Gastrocnemius medialis (tissue), 4 donors: ENCODE data around the gene CD300E.

Source experiments
- CTCF ChIP-seq, 5 experiments: fragments of 450-650 bp in 3 of 5; fragments of 200-600 bp in 2 of 5; sonication (generic) in 2 of 5; IDR thresholded peaks in 4 of 5; conservative IDR thresholded peaks in 1 of 5; 1 replicate in 4 of 5; 2 replicates in 1 of 5; pipeline ENCODE4 v1.5.1; 2016 to 2019; ENCODE audit warnings: antibody characterized with exemption in 5 of 5, mild to moderate bottlenecking in 3 of 5, moderate library complexity in 3 of 5
- POLR2A ChIP-seq, 2 donors: fragments of 450-650 bp; IDR thresholded peaks; one replicate each; pipeline ENCODE4 v1.6.1; 2017; ENCODE audit warnings: antibody characterized with exemption in 2 of 2, mild to moderate bottlenecking in 2 of 2, moderate library complexity in 2 of 2

GRCh38 chr17:74582633-74583032, 40.9 kb downstream of the CD300E start:
- TF ChIP-seq CTCF (IDR thresholded peaks at IDR 0.05 in 4 of 5, conservative IDR thresholded peaks at IDR 0.05 in 1 of 5), result no peak
- no peak for TF ChIP-seq POLR2A (IDR thresholded peaks at IDR 0.05)
